ENCODE measurements around the gene MPP7.

- TF ChIP-seq EZH2 (IDR thresholded peaks at IDR 0.05; ENCODE audit: low read length, unreplicated experiment) (no peak), CTCF (conservative IDR thresholded peaks at IDR 0.05; ENCODE audit: low read depth, low read length) (no peak)
These were observed 19.6 kb downstream of the MPP7 start for GRCh38 chr10:28283251-28283650.
